Prostate gland (tissue), 2 donors: ENCODE data around the gene PAXX. TPM values are rescaled to one million over a fixed set of nuclear protein-coding genes. Genes with fewer than 3 reads are reported as not detected.

Experiments used
- DNase-seq: peaks from one replicate; pipeline ENCODE4 v3.0.0-alpha.2; 2019; ENCODE audit warnings: low spot score
- H3K27ac ChIP-seq, 2 donors: fragments of 200-600 bp; sonication (generic); 2 replicates each; pipeline ENCODE4 v1.5.1; 2017 to 2019
- H3K27me3 ChIP-seq: fragments of 200-600 bp; sonication (generic); replicated peaks from 2 replicates; pipeline ENCODE4 v1.5.1; 2019; ENCODE audit not compliant: insufficient read depth
- H3K36me3 ChIP-seq, 2 donors: fragments of 200-600 bp; sonication (generic); 1 replicate in 1 of 2; 2 replicates in 1 of 2; pipeline versions ENCODE4 v1.5.1 to v1.8.1; 2017 to 2019
- H3K4me1 ChIP-seq: fragments of 200-600 bp; sonication (generic); replicated peaks from 2 replicates; pipeline ENCODE4 v1.5.1; 2019
- H3K4me3 ChIP-seq, 2 donors: fragments of 200-600 bp; sonication (generic); 2 replicates each; pipeline ENCODE4 v1.5.1; 2017 to 2019
- H3K9me3 ChIP-seq: fragments of 200-600 bp; sonication (generic); 2 replicates; pipeline ENCODE4 v1.5.1; 2017
- POLR2A ChIP-seq: fragments of 450-650 bp; IDR thresholded peaks from one replicate; pipeline ENCODE4 v1.6.1; 2016; ENCODE audit warnings: antibody characterized with exemption, mild to moderate bottlenecking
- POLR2AphosphoS5 ChIP-seq: sonication (generic); formaldehyde crosslinking; IDR thresholded peaks from one replicate; pipeline ENCODE4 v1.6.1; 2017; ENCODE audit warnings: antibody characterized with exemption
- WGBS: methylation state at CpG from one replicate; pipeline ENCODE4 v1.1.5; 2018; 5-methylcytosine and 5-hydroxymethylcytosine counted together
- intact Hi-C: fragments of 100-400 bp; cut with DNase I; formaldehyde crosslinking; loops from one replicate; pipeline ENCODE4 v1.14.2; 2022
- total RNA-seq, 2 donors: library from RNA; depleted of rRNA; stranded (reverse); fragments of >200 nt; gene quantifications; one replicate each; pipeline ENCODE4 v1.1.0, GENCODE V29; 2016
- TF ChIP-seq, protein P1 (sequence below), 4 experiments: fragments of 200-600 bp in 2 of 4; fragments of 450-650 bp in 2 of 4; sonication (generic) in 2 of 4; IDR thresholded peaks; 1 replicate in 3 of 4; 2 replicates in 1 of 4; pipeline ENCODE4 v1.5.1; 2016 to 2019; ENCODE audit warnings: antibody characterized with exemption in 4 of 4, mild to moderate bottlenecking in 2 of 4, moderate library complexity in 2 of 4

PAXX gene
- total RNA-seq, 2 donors from 2014 or later = 61.6 to 71.8 TPM

DNA sequence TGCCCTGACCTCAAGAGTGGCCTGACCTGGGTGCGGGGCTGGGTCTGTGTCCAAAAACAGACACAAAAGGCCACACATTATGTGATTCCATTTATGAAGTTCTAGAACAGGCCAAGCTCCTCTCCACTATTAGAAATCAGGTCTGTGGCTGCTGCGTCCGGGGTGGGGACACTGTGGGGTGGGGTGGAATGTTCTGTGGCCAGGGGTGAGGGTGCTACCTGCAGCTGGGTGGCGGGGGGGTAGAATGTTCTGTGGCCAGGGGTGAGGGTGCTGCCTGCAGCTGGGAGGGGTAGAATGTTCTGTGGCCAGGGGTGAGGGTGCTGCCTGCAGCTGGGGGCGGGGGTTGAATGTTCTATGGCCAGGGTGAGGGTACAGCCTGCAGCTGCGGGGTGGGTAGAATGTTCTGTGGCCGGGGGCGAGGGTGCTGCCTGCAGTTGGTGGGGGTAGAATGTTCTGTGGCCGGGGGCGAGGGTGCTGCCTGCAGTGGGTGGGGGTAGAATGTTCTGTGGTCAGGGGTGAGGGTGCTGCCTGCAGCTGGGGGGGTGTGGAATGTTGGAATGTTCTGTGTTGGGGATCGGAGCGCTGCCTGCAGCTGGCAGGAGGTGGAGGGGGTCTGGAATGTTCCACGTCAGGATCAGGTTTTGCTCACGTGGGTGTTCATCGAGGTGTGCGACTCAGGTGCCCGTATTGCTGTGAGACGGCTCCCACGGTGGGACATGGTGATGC is 31.8 kb upstream of the PAXX start:
- H3K4me1 ChIP-seq = peaks cover 9% of the 10 kb centered on the region
- H3K9me3 ChIP-seq = no peaks in the 10 kb centered on the region
- DNase-seq = no peak
- intact Hi-C loops = no loop called here
- no peaks in the 10 kb centered on the region for H3K27me3 ChIP-seq
- no peaks in the 10 kb centered on the region for H3K36me3 ChIP-seq
- WGBS = 82% methylated on average over 19 of the region's 19 CpGs
- TF ChIP-seq, protein P1, sequence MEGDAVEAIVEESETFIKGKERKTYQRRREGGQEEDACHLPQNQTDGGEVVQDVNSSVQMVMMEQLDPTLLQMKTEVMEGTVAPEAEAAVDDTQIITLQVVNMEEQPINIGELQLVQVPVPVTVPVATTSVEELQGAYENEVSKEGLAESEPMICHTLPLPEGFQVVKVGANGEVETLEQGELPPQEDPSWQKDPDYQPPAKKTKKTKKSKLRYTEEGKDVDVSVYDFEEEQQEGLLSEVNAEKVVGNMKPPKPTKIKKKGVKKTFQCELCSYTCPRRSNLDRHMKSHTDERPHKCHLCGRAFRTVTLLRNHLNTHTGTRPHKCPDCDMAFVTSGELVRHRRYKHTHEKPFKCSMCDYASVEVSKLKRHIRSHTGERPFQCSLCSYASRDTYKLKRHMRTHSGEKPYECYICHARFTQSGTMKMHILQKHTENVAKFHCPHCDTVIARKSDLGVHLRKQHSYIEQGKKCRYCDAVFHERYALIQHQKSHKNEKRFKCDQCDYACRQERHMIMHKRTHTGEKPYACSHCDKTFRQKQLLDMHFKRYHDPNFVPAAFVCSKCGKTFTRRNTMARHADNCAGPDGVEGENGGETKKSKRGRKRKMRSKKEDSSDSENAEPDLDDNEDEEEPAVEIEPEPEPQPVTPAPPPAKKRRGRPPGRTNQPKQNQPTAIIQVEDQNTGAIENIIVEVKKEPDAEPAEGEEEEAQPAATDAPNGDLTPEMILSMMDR (IDR thresholded peaks at IDR 0.05) = no peak
- no peak for TF ChIP-seq POLR2AphosphoS5
- no peak for TF ChIP-seq POLR2A
- H3K27ac ChIP-seq = no peak overlapping the region
- no peak overlapping the region for H3K4me3 ChIP-seq

DNA sequence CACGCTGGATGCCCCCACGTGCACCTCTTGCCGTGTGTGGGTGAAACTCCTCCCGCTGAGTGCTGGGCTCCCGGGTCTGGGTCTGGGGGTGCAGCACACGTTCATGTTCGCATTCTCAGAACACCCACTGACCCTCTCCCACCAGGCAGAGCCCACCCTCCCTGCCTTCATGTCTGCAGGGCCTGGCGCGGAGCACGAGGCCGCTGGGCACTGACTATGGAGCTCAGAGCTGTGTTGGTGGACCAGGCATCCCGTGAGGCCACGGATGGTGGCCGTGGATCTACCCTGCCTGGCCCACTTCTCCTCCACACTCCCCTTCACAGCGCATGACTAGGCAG is 31.3 kb upstream of the PAXX start:
- peaks cover 9% of the 10 kb centered on the region for H3K4me1 ChIP-seq
- no peaks in the 10 kb centered on the region for H3K36me3 ChIP-seq
- DNase-seq = no peak
- TF ChIP-seq POLR2A (no peak), POLR2AphosphoS5 (no peak)
- TF ChIP-seq, protein P1 (IDR thresholded peaks at IDR 0.05) = no peak
- intact Hi-C loops = no loop called here
- peak overlapping the region; percentile 62 to 63 for H3K27ac ChIP-seq
- no peaks in the 10 kb centered on the region for H3K9me3 ChIP-seq
- 77% methylated on average over 15 of the region's 15 CpGs for WGBS
- H3K4me3 ChIP-seq = no peak overlapping the region
- no peaks in the 10 kb centered on the region for H3K27me3 ChIP-seq

DNA sequence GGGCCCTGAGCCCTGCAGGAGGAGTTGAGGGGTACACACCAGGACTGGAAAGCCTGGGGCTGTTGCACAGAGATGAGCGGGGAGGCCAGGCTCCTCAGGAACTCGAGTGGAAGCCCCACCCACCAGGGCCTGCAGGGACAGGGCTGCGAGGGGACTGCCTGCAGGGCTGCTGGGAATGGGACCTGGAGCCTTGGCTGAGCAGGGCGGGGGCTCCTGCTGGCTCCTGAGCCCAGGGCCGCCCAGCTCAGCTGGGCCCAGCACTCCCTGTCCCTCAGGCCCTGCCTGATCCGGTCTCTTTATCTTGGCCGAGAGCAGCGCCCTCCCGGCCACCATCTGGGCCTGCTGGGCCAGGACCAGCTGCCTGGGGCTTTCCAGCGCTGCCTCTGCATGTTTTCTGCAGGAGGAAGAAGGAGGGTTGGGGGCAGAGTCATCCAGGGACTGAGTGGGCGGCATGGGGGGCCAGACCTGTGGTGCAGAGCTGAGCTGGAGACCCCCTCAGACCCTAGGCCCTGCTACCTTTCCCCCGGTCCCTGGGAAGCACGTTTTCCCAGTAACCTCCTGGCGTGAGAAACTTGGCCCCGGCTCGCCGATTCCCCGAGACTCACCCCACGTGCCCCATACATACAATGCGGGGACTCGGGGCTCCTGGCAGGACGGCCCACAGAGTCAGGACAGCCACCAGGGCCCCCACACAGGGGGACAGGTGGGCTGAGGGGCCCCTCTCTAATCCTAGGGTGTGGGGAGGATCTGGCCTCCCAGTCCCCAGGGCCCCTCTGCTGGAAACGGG is 30.8 kb upstream of the PAXX start:
- H3K9me3 ChIP-seq = no peaks in the 10 kb centered on the region
- H3K4me1 ChIP-seq = peaks cover 9% of the 10 kb centered on the region
- no peaks in the 10 kb centered on the region for H3K27me3 ChIP-seq
- no peak overlapping the region for H3K4me3 ChIP-seq
- peak; percentile 59 for DNase-seq
- no peak for TF ChIP-seq POLR2A
- TF ChIP-seq POLR2AphosphoS5 = peak; percentile 68
- H3K36me3 ChIP-seq = no peaks in the 10 kb centered on the region
- WGBS = 46% methylated on average over 22 of the region's 23 CpGs
- intact Hi-C loops = no loop called here
- H3K27ac ChIP-seq = peak overlapping the region; percentile 62 to 63

DNA sequence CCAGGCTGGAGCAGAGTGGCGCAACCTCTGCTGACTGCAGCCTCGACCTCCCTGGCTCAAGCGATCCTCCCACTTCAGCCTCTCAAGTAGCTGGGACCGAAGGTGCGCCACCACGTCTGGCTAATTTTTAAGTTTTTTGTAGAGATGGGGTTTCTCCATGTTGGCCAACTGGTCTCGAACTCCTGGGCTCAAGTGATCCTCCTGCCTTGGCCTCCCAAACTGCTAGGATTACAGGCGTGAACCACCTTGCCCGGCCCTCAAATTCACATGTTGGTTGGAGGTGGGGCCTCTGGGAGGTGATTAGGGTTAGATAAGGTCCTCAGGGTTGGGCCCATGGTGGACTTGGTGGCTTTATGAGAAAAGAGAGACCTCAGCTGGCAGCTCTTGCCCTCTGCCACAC is 30.1 kb upstream of the PAXX start:
- no peak for DNase-seq
- H3K27ac ChIP-seq = peak overlapping the region in 1 of 2 donors; percentile 62
- H3K9me3 ChIP-seq = no peaks in the 10 kb centered on the region
- no peak overlapping the region for H3K4me3 ChIP-seq
- H3K36me3 ChIP-seq = no peaks in the 10 kb centered on the region
- 97% methylated on average over 9 of the region's 9 CpGs for WGBS
- no peaks in the 10 kb centered on the region for H3K27me3 ChIP-seq
- H3K4me1 ChIP-seq = peaks cover 9% of the 10 kb centered on the region
- intact Hi-C loops = no loop called here
- TF ChIP-seq, protein P1 (IDR thresholded peaks at IDR 0.05) = no peak
- TF ChIP-seq POLR2AphosphoS5 (no peak), POLR2A (no peak)

DNA sequence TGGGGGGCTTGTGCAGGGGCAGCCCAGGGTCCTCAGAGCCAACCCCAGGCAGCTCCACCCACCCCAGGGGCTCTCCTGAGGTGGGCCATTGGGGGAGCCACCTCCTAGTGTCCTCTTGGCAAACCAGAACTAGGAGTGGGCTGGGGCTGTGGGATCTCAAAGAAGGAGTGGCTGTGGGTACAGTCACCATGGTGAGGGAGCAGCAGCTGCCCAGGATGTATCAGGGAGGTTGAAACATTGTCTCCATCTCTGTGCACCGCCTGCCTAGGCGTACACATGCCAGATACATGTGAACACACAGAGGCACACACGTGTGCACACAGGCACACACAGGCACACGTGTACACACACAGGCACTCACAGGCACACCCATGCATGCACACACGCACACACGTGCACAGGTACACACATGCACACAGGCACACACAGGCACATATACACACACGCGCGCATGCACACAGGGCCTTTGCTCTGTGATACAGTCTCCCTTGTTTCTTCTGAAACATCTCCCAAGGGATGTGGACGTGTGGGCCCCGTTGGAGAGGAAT is 29.4 kb upstream of the PAXX start:
- H3K27ac ChIP-seq = no peak overlapping the region
- TF ChIP-seq POLR2A (no peak), POLR2AphosphoS5 (no peak)
- TF ChIP-seq, protein P1 (IDR thresholded peaks at IDR 0.05) = no peak
- no peak overlapping the region for H3K4me3 ChIP-seq
- intact Hi-C loops = no loop called here
- DNase-seq = no peak
- H3K9me3 ChIP-seq = no peaks in the 10 kb centered on the region
- H3K27me3 ChIP-seq = no peaks in the 10 kb centered on the region
- WGBS = 91% methylated on average over 11 of the region's 11 CpGs
- H3K4me1 ChIP-seq = peaks cover 9% of the 10 kb centered on the region
- H3K36me3 ChIP-seq = no peaks in the 10 kb centered on the region
